H9 (cell line): ENCODE results near the gene BEST2. TPM values are rescaled to one million over a fixed set of nuclear protein-coding genes. Genes with fewer than 3 reads are reported as not detected.

Experiments
- DNase-seq: peaks from one replicate; pipeline ENCODE4 v3.0.0-alpha.2; 2017
- H2AFZ ChIP-seq: one replicate; pipeline ENCODE4 v1.6.1; 2013; ENCODE audit warnings: mild to moderate bottlenecking, low read length, control low read depth, moderate library complexity
- H2AK5ac ChIP-seq: 2 replicates; pipeline ENCODE4 v1.6.1; 2013; ENCODE audit warnings: low read length, control low read depth, mixed read lengths; ENCODE audit not compliant: insufficient read length
- H2BK120ac ChIP-seq: one replicate; pipeline ENCODE4 v1.6.1; 2013; ENCODE audit warnings: low read depth, mild to moderate bottlenecking, low read length, control low read depth, inconsistent platforms; ENCODE audit not compliant: poor library complexity, severe bottlenecking
- H2BK12ac ChIP-seq: 2 replicates; pipeline ENCODE4 v1.6.1; 2013; ENCODE audit warnings: low read length, control low read depth, mixed read lengths, low read depth; ENCODE audit not compliant: insufficient read length
- H2BK15ac ChIP-seq: 2 replicates; pipeline ENCODE4 v1.6.1; 2013; ENCODE audit warnings: low read depth, low read length, control low read depth
- H2BK20ac ChIP-seq: one replicate; pipeline ENCODE4 v1.6.1; 2013; ENCODE audit warnings: low read depth, mild to moderate bottlenecking, low read length, control low read depth, inconsistent platforms; ENCODE audit not compliant: poor library complexity, severe bottlenecking
- H2BK5ac ChIP-seq: 2 replicates; pipeline ENCODE4 v1.6.1; 2013; ENCODE audit warnings: low read length, control low read depth, mixed read lengths; ENCODE audit not compliant: insufficient read length
- H3K14ac ChIP-seq: 2 replicates; pipeline ENCODE4 v1.6.1; 2013; ENCODE audit warnings: low read length, control low read depth; ENCODE audit not compliant: insufficient read depth
- H3K18ac ChIP-seq: 2 replicates; pipeline ENCODE4 v1.6.1; 2013; ENCODE audit warnings: low read depth, mild to moderate bottlenecking, mixed read lengths, low read length, control low read depth; ENCODE audit not compliant: insufficient read length
- H3K23ac ChIP-seq: 2 replicates; pipeline ENCODE4 v1.6.1; 2013; ENCODE audit warnings: low read length, control low read depth, mixed read lengths, low read depth; ENCODE audit not compliant: insufficient read length
- H3K23me2 ChIP-seq: 2 replicates; pipeline ENCODE4 v1.6.1; 2013; ENCODE audit warnings: low read depth, mild to moderate bottlenecking, mixed read lengths, low read length, control low read depth; ENCODE audit not compliant: insufficient read length, poor library complexity, severe bottlenecking
- H3K27ac ChIP-seq: 2 replicates; pipeline ENCODE4 v1.5.1; 2013; ENCODE audit warnings: low read length, control low read depth, mixed read lengths, low read depth; ENCODE audit not compliant: insufficient read length
- H3K27me3 ChIP-seq: 2 replicates; pipeline ENCODE4 v1.6.1; 2013; ENCODE audit warnings: low read length, control low read depth, inconsistent platforms; ENCODE audit not compliant: insufficient read depth
- H3K4ac ChIP-seq: 2 replicates; pipeline ENCODE4 v1.6.1; 2013; ENCODE audit warnings: low read depth, mild to moderate bottlenecking, control low read depth, inconsistent platforms, low read length, moderate library complexity
- H3K4me1 ChIP-seq: 2 replicates; pipeline ENCODE4 v1.6.1; 2013; ENCODE audit warnings: low read length, control low read depth, inconsistent platforms; ENCODE audit not compliant: insufficient read depth
- H3K4me2 ChIP-seq: 2 replicates; pipeline ENCODE4 v1.6.1; 2013; ENCODE audit warnings: low read length, control low read depth, mixed read lengths; ENCODE audit not compliant: insufficient read length, insufficient read depth
- H3K56ac ChIP-seq: 2 replicates; pipeline ENCODE4 v1.6.1; 2013; ENCODE audit warnings: low read depth, mild to moderate bottlenecking, mixed read lengths, low read length, control low read depth; ENCODE audit not compliant: insufficient read length
- H3K79me1 ChIP-seq: 2 replicates; pipeline ENCODE4 v1.6.1; 2013; ENCODE audit warnings: low read depth, mild to moderate bottlenecking, moderate library complexity, low read length, control low read depth, inconsistent platforms; ENCODE audit not compliant: insufficient read depth, poor library complexity, severe bottlenecking
- H3K79me2 ChIP-seq: 2 replicates; pipeline ENCODE4 v1.6.1; 2013; ENCODE audit warnings: low read length, control low read depth, inconsistent platforms; ENCODE audit not compliant: insufficient read depth
- H3K9ac ChIP-seq: 2 replicates; pipeline ENCODE4 v1.6.1; 2013; ENCODE audit warnings: low read length, control low read depth, mixed read lengths; ENCODE audit not compliant: insufficient read length; ENCODE audit errors: extremely low read depth
- H3K9me3 ChIP-seq: one replicate; pipeline ENCODE4 v1.6.1; 2013; ENCODE audit warnings: low read depth, low read length, inconsistent platforms; ENCODE audit not compliant: control insufficient read depth
- H3T11ph ChIP-seq: one replicate; pipeline ENCODE4 v1.6.1; 2013; ENCODE audit warnings: mild to moderate bottlenecking, low read length, control low read depth, inconsistent platforms
- H4K20me1 ChIP-seq: one replicate; pipeline ENCODE4 v1.6.1; 2013; ENCODE audit not compliant: control insufficient read depth, insufficient read length, insufficient read depth
- H4K5ac ChIP-seq: 2 replicates; pipeline ENCODE4 v1.6.1; 2013; ENCODE audit warnings: low read depth, mild to moderate bottlenecking, mixed read lengths, low read length, control low read depth; ENCODE audit not compliant: insufficient read length
- H4K8ac ChIP-seq: replicated peaks from 2 replicates; pipeline ENCODE4 v1.6.1; 2013; ENCODE audit warnings: low read length, control low read depth, mixed read lengths, low read depth; ENCODE audit not compliant: insufficient read length
- H4K91ac ChIP-seq: 2 replicates; pipeline ENCODE4 v1.6.1; 2013; ENCODE audit warnings: low read depth, mild to moderate bottlenecking, moderate library complexity, mixed read lengths, low read length, control low read depth; ENCODE audit not compliant: insufficient read length
- H3K27ac Mint-ChIP-seq, 3 experiments: 2 replicates in 2 of 3; 3 replicates in 1 of 3; pipeline ENCODE4 v1.8.0; 2020 to 2021; ENCODE audit warnings: mixed read lengths in 3 of 3, mild to moderate bottlenecking in 1 of 3, moderate library complexity in 1 of 3
- H3K27me3 Mint-ChIP-seq: 2 replicates; pipeline ENCODE4 v1.8.0; 2021; ENCODE audit warnings: low read depth, mild to moderate bottlenecking, moderate library complexity, mixed read lengths
- H3K36me3 Mint-ChIP-seq, 3 experiments: 2 replicates in 2 of 3; 3 replicates in 1 of 3; pipeline ENCODE4 v1.8.0; 2020 to 2021; ENCODE audit warnings: low read depth in 3 of 3, mixed read lengths in 3 of 3; ENCODE audit not compliant: insufficient read depth in 1 of 3
- H3K4me1 Mint-ChIP-seq, 2 experiments: 2 replicates each; pipeline ENCODE4 v1.8.0; 2020; ENCODE audit warnings: mixed read lengths in 2 of 2
- H3K4me3 Mint-ChIP-seq, 2 experiments: 2 replicates in 1 of 2; 3 replicates in 1 of 2; pipeline ENCODE4 v1.8.0; 2020 to 2021; ENCODE audit warnings: mild to moderate bottlenecking in 2 of 2, mixed read lengths in 2 of 2, moderate library complexity in 1 of 2
- H3K9me3 Mint-ChIP-seq, 2 experiments: 2 replicates in 1 of 2; 3 replicates in 1 of 2; pipeline ENCODE4 v1.8.0; 2020; ENCODE audit warnings: mild to moderate bottlenecking in 2 of 2, mixed read lengths in 2 of 2, moderate library complexity in 1 of 2
- WGBS: extraction: QIAGEN DNeasy Blood & Tissue Kit; methylation state at CpG from one replicate; pipeline ENCODE4 v1.1.7; 2013; ENCODE audit warnings: missing lambda C conversion rate, low lambda C conversion rate, mixed read lengths; ENCODE audit not compliant: insufficient read length; ENCODE audit errors: extremely low coverage; 5-methylcytosine and 5-hydroxymethylcytosine counted together
- total RNA-seq: library from RNA; stranded (reverse); gene quantifications from 2 replicates; pipeline ENCODE4 v1.2.1, GENCODE V29; 2021
- TF ChIP-seq, protein P1 (sequence below): fragments of 200-600 bp; sonication (generic); conservative IDR thresholded peaks from 3 replicates; pipeline ENCODE4 v1.8.0; 2021; ENCODE audit warnings: antibody characterized with exemption, mild to moderate bottlenecking

The BEST2 gene
- total RNA-seq, 1 experiment from 2014 or later: 1.6 TPM

DNA sequence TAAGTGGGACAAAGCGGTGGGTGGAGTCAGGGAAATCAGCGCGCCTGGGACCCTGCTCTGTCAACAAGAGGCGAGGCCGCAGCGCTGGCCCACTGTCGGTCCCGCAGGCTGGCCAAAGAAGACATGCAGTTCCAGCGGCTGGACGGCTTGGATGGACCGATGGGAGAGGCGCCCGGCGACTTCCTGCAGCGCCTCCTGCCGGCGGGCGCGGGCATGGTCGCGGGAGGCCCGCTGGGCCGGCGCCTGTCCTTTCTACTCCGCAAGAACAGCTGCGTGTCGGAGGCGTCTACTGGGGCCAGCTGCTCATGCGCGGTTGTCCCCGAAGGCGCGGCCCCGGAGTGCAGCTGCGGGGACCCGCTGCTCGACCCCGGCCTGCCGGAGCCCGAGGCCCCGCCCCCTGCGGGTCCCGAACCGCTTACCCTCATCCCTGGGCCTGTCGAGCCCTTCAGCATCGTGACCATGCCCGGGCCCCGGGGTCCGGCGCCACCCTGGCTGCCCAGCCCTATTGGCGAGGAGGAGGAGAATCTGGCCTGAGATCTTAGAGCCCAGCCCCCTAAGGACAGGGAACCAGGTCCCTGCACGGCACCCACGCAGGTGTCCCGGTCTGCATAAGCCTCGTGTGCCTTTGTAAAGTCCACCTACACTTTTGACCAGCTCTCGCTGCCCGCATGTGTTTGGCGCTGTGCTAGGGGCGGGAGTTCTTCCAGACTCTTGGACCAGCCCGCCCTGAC, 6.1 kb downstream of the BEST2 start:
- Histone ChIP-seq H3K9me3 (no peaks in the 10 kb centered on the region), H3K4me2 (peak overlapping the region; percentile 42), H3T11ph (no peak overlapping the region), H2BK120ac (no peak overlapping the region), H2AFZ (no peak overlapping the region), H3K79me1 (no peaks in the 10 kb centered on the region), H3K4ac (no peak overlapping the region), H4K20me1 (no peaks in the 10 kb centered on the region), H2AK5ac (no peak overlapping the region), H3K14ac (no peak overlapping the region), H3K18ac (no peak overlapping the region), H4K8ac (no peak overlapping the region), H4K91ac (no peak overlapping the region), H3K79me2 (no peaks in the 10 kb centered on the region), H3K9ac (no peak overlapping the region), H2BK12ac (no peak overlapping the region), H3K23ac (no peak overlapping the region), H3K27me3 (no peaks in the 10 kb centered on the region), H3K56ac (no peak overlapping the region), H3K23me2 (no peaks in the 10 kb centered on the region), H2BK5ac (no peak overlapping the region), H3K27ac (no peak overlapping the region), H3K4me1 (no peaks in the 10 kb centered on the region), H2BK20ac (no peak overlapping the region), H4K5ac (no peak overlapping the region), H2BK15ac (no peak overlapping the region)
- H3K4me3 Mint-ChIP-seq: peak overlapping the region; percentile 47 to 75
- DNase-seq: peak; percentile 95
- TF ChIP-seq, protein P1, sequence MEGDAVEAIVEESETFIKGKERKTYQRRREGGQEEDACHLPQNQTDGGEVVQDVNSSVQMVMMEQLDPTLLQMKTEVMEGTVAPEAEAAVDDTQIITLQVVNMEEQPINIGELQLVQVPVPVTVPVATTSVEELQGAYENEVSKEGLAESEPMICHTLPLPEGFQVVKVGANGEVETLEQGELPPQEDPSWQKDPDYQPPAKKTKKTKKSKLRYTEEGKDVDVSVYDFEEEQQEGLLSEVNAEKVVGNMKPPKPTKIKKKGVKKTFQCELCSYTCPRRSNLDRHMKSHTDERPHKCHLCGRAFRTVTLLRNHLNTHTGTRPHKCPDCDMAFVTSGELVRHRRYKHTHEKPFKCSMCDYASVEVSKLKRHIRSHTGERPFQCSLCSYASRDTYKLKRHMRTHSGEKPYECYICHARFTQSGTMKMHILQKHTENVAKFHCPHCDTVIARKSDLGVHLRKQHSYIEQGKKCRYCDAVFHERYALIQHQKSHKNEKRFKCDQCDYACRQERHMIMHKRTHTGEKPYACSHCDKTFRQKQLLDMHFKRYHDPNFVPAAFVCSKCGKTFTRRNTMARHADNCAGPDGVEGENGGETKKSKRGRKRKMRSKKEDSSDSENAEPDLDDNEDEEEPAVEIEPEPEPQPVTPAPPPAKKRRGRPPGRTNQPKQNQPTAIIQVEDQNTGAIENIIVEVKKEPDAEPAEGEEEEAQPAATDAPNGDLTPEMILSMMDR: peak; percentile 99
- no CpG with 5 or more reads among the region's 60 CpGs for WGBS
- H3K27me3 Mint-ChIP-seq: peaks cover 33% of the 10 kb centered on the region
- peaks cover 0 to 3% of the 10 kb centered on the region in 2 experiments; a peak in 2 of 5 replicates for H3K9me3 Mint-ChIP-seq
- H3K27ac Mint-ChIP-seq: no peak overlapping the region
- peaks cover 3 to 16% (median 15%) of the 10 kb centered on the region in 3 experiments; a peak in 6 of 7 replicates for H3K36me3 Mint-ChIP-seq
- peaks cover 6 to 9% of the 10 kb centered on the region in 2 experiments for H3K4me1 Mint-ChIP-seq
